ENCODE data around the gene TCEANC.

GRCh38 chrX:13697976-13698375, 45.0 kb downstream of the TCEANC start:
- TF ChIP-seq POLR2A (IDR thresholded peaks at IDR 0.05) (no peak), CTCF (IDR thresholded peaks at IDR 0.05 in 4 of 5, conservative IDR thresholded peaks at IDR 0.05 in 1 of 5) (no peak)

Data from gastrocnemius medialis (tissue), 4 donors.